HG03469 (cell line): ENCODE results near the gene IGHMBP2.

Source experiments
- ATAC-seq: cut with Tn5 transposase; IDR thresholded peaks from one replicate; pipeline ENCODE4 v1.9.1; 2021; ENCODE audit warnings: mild to moderate bottlenecking, moderate library complexity, moderate number of reproducible peaks; ENCODE audit not compliant: unreplicated experiment

IGHMBP2 gene

DNA sequence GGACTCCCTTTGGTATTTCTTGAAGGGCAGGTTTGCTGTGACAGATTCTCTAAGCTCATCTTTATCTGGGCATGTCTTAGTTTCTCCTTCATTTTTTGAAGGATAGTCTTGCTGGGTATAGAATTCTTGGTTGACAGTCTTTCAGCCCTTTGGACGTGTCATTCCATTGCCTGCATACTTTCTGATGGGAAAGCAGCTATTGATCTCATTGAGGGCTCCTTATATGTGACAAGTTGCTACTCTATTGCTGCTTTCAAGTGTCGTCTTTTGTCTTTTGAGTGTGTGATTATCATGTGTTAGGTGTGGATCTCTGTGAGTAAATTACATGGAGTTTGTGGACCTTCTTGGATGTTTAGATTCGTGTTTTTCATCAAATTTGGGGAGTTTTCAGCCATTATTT lies 21.9 kb downstream of the IGHMBP2 start:
- no peak for ATAC-seq

DNA sequence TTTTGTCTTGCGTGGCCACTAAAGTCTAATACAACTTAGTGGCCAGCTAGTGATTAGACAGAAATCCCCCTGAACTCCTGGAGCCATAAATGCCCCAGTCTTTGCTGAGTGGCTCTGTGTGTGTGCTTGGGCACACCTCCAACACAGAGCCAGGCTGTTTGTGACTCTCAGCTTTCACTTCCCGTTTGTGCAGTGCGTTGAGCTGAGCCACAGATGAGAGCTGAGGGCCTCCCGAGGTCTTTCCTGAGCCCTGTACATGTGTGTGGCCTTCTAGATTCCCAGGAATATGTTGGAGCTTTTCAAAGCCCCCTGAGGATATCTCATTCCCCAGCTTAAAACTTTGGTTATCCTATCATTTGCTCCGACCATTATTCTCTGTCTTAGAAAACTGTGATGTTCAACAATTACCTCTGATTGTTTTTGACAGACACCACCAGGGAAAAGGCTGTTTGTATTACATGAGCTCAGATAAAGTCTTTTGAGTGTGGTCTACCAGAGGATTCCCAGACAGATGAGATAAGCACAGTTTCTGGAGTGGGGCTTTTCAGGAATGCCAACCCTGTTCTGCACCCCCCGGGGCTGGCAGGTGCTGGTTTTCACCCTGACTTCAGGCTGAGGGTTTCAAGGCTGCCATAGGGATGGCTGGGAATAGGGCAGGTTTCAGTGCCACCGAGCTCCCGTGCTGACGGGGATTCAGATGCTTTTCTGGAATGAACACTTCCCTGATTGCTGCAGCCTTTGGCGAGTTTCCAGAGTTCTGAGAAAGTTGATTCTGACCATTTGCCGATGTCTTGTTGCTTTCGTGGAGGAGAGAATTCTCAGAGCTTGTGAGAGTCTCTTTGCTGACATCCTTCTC lies 23.8 kb downstream of the IGHMBP2 start:
- ATAC-seq: no peak

DNA sequence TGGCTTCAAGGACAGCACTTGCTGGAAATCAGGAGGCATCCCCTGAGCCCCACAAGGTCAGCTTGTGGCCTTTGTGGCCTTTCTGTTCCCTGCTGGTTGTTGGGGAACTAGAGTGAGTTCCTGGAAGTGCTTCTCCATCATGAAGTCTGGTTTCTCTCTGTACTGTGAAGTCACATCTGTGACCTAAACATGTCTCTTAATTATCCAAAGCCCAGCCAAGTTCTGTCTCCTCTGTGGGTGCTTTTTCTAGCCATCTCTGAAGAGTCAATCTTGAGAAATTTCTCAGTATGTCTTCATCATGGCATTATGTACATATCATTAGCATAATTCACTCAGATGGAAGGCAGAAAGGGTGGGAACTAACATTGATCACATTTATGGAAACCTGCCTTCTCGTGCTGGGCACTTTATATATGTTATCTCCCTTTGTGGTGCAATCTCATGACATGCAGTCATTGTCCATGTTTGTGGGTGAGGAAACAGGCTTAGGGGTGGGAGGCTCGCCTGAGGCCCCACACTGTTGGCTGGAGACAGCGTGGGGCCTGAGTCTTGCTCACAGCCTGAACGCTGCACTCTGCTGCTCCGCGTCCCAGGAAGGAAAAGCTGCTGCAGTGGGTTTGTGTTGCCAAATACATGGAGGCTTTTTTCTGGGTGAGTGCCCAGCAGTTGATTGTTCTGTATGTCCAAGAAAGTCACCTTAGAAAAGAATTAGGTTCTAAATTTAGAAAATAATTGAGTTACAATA lies 24.6 kb downstream of the IGHMBP2 start:
- no peak for ATAC-seq

DNA sequence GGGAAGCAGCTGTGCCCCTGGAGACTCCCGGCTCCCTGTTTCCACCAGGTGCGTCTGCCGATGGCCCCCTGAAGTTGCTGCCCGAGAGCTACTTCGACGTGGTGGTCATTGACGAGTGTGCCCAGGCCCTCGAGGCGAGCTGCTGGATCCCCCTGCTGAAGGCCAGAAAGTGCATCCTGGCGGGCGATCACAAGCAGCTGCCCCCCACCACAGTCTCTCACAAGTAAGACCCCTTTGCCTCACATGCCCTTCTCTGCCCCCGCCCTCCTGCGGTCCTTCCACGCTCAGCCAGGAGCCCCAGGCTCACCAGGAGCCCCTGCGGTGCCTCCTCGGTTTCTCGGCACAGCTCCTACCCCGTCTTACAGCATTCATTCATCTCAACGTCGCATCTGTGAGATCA lies 25.4 kb downstream of the IGHMBP2 start:
- ATAC-seq: no peak

DNA sequence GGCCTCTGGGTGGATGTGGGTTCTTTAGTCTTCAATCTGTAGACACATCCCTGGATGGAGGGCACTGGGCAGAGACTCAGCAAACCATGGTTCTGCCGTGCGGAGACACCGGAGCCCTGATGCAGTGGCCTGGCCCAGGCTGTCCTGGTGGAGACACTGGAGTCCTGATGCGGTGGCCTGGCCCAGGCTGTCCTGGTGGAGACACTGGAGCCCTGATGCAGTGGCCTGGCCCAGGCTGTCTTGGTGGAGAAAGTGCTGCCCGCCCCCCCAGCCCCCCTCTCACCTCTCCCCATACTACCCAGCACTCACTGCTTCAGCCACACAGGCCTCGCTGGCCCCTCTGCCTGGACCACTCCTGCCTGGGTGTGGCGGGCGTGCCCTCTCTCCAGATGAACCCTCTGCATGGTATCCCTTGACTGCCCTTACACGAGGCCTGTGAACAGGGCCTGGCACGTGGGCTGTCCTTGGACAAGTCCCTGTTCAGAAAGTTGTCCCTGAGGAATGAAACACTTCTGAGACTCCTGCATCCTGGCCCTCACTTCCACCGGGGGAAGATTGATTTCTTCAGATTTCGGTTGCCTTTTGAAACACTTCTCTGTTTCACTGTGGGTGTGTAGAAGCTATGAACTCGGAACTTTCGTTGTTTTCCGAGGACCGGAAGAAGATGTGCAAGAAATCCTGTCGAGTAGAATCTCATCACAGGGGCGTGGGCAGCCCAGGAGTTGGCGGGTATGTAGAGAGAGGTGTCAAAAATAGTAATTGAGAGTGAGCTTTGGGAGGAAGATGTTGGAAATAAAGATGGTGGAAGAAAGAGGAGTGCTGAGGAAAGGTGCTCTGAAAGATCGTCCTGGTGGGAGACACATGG lies 26.2 kb downstream of the IGHMBP2 start:
- no peak for ATAC-seq

DNA sequence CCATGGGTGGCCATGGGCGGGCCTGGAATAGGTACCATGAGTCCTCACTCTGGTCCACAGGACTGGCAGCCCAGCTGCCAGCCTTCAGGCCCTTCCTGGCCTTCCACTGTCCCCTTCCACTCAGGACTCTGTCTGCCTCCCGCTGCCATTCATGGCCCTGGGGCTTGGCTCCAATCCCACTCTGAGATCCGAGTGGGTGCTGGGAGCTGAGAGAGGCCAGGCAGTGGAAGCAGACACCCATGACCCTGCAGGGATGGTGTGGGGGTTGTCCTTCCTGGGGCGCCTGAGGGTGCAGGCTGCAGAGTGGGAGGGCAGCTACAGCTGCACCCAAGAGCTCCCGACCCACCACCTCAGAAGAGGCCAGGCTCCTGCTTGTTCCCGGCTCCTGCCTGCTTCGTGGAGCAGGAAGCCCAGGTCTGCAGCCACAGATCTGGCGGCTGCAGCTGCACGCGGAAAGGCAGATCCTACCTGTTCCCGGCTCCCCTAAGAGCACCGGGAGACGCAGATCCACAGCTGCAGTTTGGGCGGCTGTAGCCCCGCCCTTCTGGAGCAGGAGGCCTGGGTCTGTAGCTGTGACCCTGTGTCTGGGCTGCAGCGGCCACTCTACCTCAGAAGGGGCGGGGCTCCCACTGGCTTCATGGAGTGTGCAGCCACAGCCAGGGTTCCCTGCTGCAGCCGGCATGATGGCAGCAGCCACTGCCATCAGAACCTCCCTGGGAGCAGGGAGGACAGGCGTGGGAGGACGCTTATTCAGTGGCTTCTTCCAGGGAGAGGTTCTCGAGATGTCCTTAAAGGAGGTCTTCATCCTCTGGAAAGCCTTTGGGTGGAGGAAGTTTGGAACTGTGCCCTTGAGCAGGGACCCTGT lies 27.5 kb downstream of the IGHMBP2 start:
- no peak for ATAC-seq

DNA sequence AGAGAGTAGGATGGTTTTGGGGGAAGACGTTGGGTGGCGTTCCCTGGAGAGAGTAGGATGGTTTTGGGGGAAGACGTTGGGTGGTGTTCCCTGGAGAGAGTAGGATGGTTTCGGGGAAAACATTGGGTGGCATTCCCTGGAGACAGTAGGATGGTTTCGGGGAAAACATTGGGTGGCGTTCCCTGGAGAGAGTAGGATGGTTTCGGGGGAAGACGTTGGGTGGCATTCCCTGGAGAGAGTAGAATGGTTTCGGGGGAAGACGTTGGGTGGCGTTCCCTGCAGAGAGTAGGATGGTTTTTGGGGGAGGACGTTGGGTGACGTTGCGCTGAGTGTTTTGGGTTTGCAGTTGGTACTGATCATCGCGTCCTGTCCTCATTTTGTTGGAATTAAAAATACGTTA lies 28.2 kb downstream of the IGHMBP2 start:
- ATAC-seq: no peak

DNA sequence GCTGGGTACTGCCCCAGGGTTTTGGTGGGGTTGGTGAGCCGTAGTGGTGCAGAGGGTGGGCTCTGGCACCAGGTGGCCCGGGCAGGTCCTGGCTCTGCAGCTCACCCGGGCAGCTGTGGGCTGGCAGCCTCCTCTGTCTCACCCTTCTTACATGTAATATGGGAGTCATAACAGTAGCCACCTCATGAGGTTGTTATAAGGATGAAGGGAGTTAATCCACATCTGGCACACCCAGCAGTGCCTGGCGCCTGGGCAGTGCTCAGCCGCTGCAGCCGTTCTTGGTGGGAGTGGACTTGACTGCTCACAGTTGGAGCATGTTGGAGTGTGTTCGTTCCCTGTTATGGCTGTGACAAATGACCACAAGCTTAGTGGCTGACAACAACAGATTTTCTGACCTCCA lies 28.7 kb downstream of the IGHMBP2 start:
- no peak for ATAC-seq

DNA sequence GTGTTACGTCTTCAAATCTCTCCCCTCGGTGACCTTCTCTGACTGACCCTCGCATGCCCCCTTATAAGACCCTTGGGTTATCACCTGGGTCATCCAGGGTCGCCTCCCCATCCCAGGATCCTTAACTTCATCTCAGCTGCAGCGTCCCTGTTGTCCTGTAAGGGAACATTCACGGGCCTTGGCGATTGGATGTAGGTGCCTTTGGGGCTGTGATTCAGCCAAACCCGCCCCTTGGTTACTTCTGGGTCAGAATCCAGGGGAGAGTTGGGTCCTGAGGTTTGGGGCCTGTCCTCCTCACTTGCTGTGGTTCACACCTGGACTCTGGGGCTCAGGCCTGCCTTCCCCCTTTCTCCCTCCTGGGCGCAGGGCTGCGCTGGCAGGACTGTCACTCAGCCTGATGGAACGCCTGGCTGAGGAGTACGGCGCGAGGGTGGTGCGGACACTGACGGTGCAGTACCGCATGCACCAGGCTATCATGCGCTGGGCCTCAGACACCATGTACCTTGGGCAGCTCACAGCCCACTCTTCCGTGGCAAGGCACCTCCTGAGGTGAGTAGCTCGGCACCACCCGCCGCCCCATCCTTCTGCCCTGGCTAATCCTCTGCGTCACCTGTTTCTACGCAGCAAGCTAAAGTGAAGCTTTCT lies 29.4 kb downstream of the IGHMBP2 start:
- no peak for ATAC-seq

DNA sequence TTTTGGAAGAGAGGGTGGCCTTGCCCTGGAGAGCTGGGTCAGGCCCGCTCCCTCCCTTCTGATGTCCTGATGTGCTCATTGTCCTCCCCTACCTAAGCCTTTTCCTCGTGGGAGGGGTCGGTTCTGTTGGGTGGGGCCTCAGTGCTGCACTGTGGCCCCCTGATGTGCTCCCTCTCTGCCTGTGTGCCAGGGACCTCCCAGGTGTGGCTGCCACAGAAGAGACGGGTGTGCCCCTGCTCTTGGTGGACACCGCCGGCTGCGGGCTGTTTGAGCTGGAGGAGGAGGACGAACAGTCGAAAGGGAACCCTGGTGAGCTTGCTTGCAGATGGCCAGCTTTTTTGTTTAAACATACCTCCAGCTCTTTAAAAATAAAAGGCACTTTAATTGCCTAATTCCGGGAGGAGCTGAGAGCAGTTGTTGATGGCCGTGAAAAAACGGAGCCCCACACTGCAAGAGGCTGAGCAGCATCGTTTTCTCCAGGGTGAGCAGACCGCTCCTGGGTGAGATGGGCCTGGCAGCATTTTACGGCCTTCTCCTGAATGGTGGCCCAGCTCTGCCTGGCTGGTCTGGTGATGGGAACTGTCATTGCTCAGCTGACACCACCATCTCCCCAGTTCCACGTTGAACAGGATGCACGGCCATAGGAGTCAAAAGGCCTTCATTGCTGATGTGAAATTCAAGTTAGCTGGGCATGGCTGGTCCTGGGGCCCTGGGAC lies 30.1 kb downstream of the IGHMBP2 start:
- ATAC-seq: no peak

DNA sequence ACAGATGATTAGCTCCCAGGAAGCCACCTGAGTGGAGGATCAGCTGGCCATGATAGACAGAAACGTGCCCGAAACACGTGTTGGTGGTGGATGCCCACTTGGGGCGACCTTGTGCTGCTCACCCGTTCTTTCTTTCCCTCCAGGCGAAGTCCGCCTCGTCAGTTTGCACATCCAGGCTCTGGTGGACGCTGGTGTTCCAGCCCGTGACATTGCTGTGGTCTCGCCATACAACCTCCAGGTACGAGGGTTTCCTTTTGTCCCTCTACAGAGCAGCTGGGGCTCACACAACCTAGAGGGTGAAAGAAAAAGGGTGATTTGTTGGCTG lies 30.6 kb downstream of the IGHMBP2 start:
- no peak for ATAC-seq

DNA sequence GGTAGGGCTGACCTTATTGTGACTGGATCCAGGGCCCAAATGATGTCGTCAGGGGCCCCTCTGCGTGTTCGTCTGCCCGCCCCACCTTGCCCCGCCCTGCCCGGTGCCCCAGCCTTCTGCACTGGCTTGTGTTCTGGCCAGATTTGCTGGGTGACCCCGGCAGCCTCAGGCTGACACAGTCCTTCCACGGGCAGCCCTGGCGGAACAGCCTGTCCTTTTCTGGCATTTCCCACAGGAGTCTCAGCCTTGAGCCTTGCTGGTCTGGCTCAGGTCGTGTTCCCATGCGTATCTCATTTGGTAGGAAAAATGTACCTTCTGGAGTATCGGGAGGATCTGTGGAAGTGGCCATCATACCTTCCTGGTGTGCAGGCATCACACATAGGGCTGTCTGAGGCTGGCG lies 31.0 kb downstream of the IGHMBP2 start:
- no peak for ATAC-seq

DNA sequence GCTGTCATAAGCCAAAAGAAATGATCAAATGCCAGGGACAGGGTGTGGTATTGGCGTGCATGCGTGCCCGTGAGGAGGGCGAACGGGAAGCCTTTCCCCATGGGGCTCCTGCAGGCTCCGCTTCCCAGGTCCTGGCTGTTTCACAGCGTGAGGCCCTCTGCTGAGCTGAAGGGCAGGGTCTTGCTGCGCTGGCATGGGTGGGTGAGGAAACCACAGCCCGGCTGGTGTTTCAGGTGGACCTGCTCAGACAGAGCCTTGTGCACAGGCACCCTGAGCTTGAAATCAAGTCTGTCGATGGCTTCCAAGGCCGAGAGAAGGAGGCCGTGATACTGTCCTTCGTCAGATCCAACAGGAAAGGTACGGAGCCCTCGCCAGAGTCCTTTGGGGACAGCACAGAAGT lies 31.4 kb downstream of the IGHMBP2 start:
- no peak for ATAC-seq

DNA sequence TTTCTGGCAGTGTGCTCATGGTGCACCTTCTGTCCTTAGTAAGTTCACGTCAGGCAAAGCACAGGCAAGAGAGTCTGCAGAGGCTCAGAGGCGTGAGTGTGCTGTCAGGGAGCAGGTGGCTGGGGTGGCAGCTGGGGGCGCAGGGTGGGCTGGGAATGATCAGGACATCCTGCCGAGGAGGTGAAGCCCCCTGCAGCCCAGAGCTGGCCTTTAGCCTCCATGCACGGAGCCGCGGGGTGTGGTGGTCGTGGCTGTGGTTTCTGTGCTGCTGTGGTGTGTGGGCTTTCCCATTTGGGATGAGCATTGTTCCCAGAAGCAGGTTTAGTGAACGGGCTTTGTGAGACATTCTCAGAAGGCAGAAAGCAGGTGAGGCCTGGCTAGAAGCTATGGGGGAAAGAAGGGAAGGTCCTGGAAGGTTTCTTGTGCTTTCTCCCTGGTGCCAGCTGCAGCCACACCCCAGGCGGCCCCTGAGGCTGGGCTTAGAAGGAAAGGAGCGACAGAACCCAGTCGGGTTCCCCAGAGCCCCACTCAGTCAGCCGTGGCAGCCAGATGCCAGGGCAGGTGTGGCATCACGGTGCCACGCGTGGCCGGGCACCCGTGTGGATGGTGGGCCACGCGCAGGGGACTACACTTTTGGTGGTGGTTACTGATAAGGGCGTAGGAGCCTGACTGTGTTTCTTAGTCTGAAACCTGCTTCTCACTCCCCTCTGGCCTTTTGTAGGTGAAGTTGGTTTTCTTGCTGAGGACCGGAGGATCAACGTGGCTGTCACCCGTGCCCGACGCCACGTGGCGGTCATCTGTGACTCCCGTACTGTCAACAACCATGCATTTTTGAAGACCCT lies 32.0 kb downstream of the IGHMBP2 start:
- ATAC-seq: no peak

DNA sequence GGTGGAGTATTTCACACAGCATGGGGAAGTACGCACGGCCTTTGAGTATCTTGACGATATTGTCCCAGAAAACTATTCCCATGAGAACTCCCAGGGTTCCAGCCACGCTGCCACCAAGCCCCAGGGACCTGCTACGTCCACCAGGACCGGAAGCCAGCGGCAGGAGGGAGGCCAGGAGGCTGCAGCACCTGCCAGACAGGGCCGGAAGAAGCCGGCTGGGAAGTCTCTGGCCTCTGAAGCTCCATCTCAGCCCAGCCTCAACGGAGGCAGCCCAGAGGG lies 32.6 kb downstream of the IGHMBP2 start:
- no peak for ATAC-seq

DNA sequence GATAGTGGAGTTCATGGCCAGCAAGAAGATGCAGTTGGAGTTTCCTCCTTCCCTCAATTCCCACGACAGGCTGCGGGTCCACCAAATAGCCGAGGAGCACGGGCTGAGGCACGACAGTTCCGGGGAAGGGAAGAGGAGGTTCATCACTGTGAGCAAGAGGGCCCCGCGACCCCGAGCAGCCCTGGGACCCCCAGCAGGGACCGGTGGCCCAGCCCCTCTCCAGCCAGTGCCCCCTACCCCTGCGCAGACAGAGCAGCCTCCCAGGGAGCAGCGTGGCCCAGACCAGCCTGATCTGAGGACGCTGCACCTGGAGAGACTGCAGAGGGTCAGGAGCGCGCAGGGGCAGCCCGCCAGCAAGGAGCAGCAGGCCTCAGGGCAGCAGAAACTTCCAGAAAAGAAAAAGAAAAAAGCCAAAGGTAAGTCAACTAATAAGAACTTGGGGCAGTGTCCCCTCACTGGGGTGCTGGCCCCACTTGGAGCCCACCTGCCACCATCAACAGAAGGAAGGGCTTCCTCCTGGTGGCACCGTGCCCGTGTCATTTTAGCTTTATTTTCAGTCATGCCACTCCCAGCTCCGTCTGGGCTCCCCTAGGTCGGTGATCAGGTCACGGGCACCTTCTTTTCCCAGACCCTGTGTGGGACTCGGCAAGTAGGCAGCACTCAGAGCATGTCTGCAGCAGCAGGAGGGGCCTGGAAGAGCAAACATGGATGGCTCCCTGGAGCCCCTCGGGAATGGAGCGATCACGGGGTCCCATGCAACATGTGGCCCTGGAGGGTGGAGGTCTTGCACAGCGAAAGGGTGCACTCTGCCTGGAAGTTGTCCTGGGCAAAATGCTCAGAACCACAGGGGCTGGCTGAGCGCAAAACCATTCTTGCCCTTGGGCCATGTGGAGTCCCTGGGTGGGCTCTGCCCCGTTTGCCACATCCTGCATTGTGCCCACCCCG lies 33.3 kb downstream of the IGHMBP2 start:
- ATAC-seq: no peak

DNA sequence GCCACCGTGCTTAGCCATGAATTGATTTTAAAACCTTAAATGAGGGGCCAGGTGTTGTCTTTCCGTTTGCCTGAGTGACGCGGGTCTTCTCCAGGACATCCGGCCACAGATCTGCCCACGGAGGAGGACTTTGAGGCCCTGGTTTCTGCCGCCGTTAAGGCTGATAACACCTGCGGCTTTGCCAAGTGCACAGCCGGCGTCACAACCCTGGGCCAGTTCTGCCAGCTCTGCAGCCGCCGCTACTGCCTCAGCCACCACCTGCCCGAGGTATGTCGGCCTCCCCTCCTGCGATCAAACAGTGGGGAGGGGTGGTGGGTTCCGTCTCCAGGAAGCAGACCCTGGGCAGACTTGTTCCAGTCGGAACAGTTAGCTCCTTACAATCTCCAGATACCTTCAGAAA lies 34.4 kb downstream of the IGHMBP2 start:
- no peak for ATAC-seq
